H9 (cell line): ENCODE results near the gene PWWP2B. TPM values are rescaled to one million over a fixed set of nuclear protein-coding genes. Genes with fewer than 3 reads are reported as not detected.

Source experiments
- DNase-seq: peaks from one replicate; pipeline ENCODE4 v3.0.0-alpha.2; 2017
- H2AFZ ChIP-seq: one replicate; pipeline ENCODE4 v1.6.1; 2013; ENCODE audit warnings: mild to moderate bottlenecking, low read length, control low read depth, moderate library complexity
- H2AK5ac ChIP-seq: 2 replicates; pipeline ENCODE4 v1.6.1; 2013; ENCODE audit warnings: low read length, control low read depth, mixed read lengths; ENCODE audit not compliant: insufficient read length
- H2BK120ac ChIP-seq: one replicate; pipeline ENCODE4 v1.6.1; 2013; ENCODE audit warnings: low read depth, mild to moderate bottlenecking, low read length, control low read depth, inconsistent platforms; ENCODE audit not compliant: poor library complexity, severe bottlenecking
- H2BK12ac ChIP-seq: 2 replicates; pipeline ENCODE4 v1.6.1; 2013; ENCODE audit warnings: low read length, control low read depth, mixed read lengths, low read depth; ENCODE audit not compliant: insufficient read length
- H2BK15ac ChIP-seq: 2 replicates; pipeline ENCODE4 v1.6.1; 2013; ENCODE audit warnings: low read depth, low read length, control low read depth
- H2BK20ac ChIP-seq: one replicate; pipeline ENCODE4 v1.6.1; 2013; ENCODE audit warnings: low read depth, mild to moderate bottlenecking, low read length, control low read depth, inconsistent platforms; ENCODE audit not compliant: poor library complexity, severe bottlenecking
- H2BK5ac ChIP-seq: 2 replicates; pipeline ENCODE4 v1.6.1; 2013; ENCODE audit warnings: low read length, control low read depth, mixed read lengths; ENCODE audit not compliant: insufficient read length
- H3K14ac ChIP-seq: 2 replicates; pipeline ENCODE4 v1.6.1; 2013; ENCODE audit warnings: low read length, control low read depth; ENCODE audit not compliant: insufficient read depth
- H3K18ac ChIP-seq: 2 replicates; pipeline ENCODE4 v1.6.1; 2013; ENCODE audit warnings: low read depth, mild to moderate bottlenecking, mixed read lengths, low read length, control low read depth; ENCODE audit not compliant: insufficient read length
- H3K23ac ChIP-seq: 2 replicates; pipeline ENCODE4 v1.6.1; 2013; ENCODE audit warnings: low read length, control low read depth, mixed read lengths, low read depth; ENCODE audit not compliant: insufficient read length
- H3K23me2 ChIP-seq: 2 replicates; pipeline ENCODE4 v1.6.1; 2013; ENCODE audit warnings: low read depth, mild to moderate bottlenecking, mixed read lengths, low read length, control low read depth; ENCODE audit not compliant: insufficient read length, poor library complexity, severe bottlenecking
- H3K27ac ChIP-seq: 2 replicates; pipeline ENCODE4 v1.5.1; 2013; ENCODE audit warnings: low read length, control low read depth, mixed read lengths, low read depth; ENCODE audit not compliant: insufficient read length
- H3K27me3 ChIP-seq: 2 replicates; pipeline ENCODE4 v1.6.1; 2013; ENCODE audit warnings: low read length, control low read depth, inconsistent platforms; ENCODE audit not compliant: insufficient read depth
- H3K4ac ChIP-seq: 2 replicates; pipeline ENCODE4 v1.6.1; 2013; ENCODE audit warnings: low read depth, mild to moderate bottlenecking, control low read depth, inconsistent platforms, low read length, moderate library complexity
- H3K4me1 ChIP-seq: 2 replicates; pipeline ENCODE4 v1.6.1; 2013; ENCODE audit warnings: low read length, control low read depth, inconsistent platforms; ENCODE audit not compliant: insufficient read depth
- H3K4me2 ChIP-seq: 2 replicates; pipeline ENCODE4 v1.6.1; 2013; ENCODE audit warnings: low read length, control low read depth, mixed read lengths; ENCODE audit not compliant: insufficient read length, insufficient read depth
- H3K56ac ChIP-seq: 2 replicates; pipeline ENCODE4 v1.6.1; 2013; ENCODE audit warnings: low read depth, mild to moderate bottlenecking, mixed read lengths, low read length, control low read depth; ENCODE audit not compliant: insufficient read length
- H3K79me1 ChIP-seq: 2 replicates; pipeline ENCODE4 v1.6.1; 2013; ENCODE audit warnings: low read depth, mild to moderate bottlenecking, moderate library complexity, low read length, control low read depth, inconsistent platforms; ENCODE audit not compliant: insufficient read depth, poor library complexity, severe bottlenecking
- H3K79me2 ChIP-seq: 2 replicates; pipeline ENCODE4 v1.6.1; 2013; ENCODE audit warnings: low read length, control low read depth, inconsistent platforms; ENCODE audit not compliant: insufficient read depth
- H3K9ac ChIP-seq: 2 replicates; pipeline ENCODE4 v1.6.1; 2013; ENCODE audit warnings: low read length, control low read depth, mixed read lengths; ENCODE audit not compliant: insufficient read length; ENCODE audit errors: extremely low read depth
- H3K9me3 ChIP-seq: one replicate; pipeline ENCODE4 v1.6.1; 2013; ENCODE audit warnings: low read depth, low read length, inconsistent platforms; ENCODE audit not compliant: control insufficient read depth
- H3T11ph ChIP-seq: one replicate; pipeline ENCODE4 v1.6.1; 2013; ENCODE audit warnings: mild to moderate bottlenecking, low read length, control low read depth, inconsistent platforms
- H4K20me1 ChIP-seq: one replicate; pipeline ENCODE4 v1.6.1; 2013; ENCODE audit not compliant: control insufficient read depth, insufficient read length, insufficient read depth
- H4K5ac ChIP-seq: 2 replicates; pipeline ENCODE4 v1.6.1; 2013; ENCODE audit warnings: low read depth, mild to moderate bottlenecking, mixed read lengths, low read length, control low read depth; ENCODE audit not compliant: insufficient read length
- H4K8ac ChIP-seq: replicated peaks from 2 replicates; pipeline ENCODE4 v1.6.1; 2013; ENCODE audit warnings: low read length, control low read depth, mixed read lengths, low read depth; ENCODE audit not compliant: insufficient read length
- H4K91ac ChIP-seq: 2 replicates; pipeline ENCODE4 v1.6.1; 2013; ENCODE audit warnings: low read depth, mild to moderate bottlenecking, moderate library complexity, mixed read lengths, low read length, control low read depth; ENCODE audit not compliant: insufficient read length
- H3K27ac Mint-ChIP-seq, 3 experiments: 2 replicates in 2 of 3; 3 replicates in 1 of 3; pipeline ENCODE4 v1.8.0; 2020 to 2021; ENCODE audit warnings: mixed read lengths in 3 of 3, mild to moderate bottlenecking in 1 of 3, moderate library complexity in 1 of 3
- H3K27me3 Mint-ChIP-seq: 2 replicates; pipeline ENCODE4 v1.8.0; 2021; ENCODE audit warnings: low read depth, mild to moderate bottlenecking, moderate library complexity, mixed read lengths
- H3K36me3 Mint-ChIP-seq, 3 experiments: 2 replicates in 2 of 3; 3 replicates in 1 of 3; pipeline ENCODE4 v1.8.0; 2020 to 2021; ENCODE audit warnings: low read depth in 3 of 3, mixed read lengths in 3 of 3; ENCODE audit not compliant: insufficient read depth in 1 of 3
- H3K4me1 Mint-ChIP-seq, 2 experiments: 2 replicates each; pipeline ENCODE4 v1.8.0; 2020; ENCODE audit warnings: mixed read lengths in 2 of 2
- H3K4me3 Mint-ChIP-seq, 2 experiments: 2 replicates in 1 of 2; 3 replicates in 1 of 2; pipeline ENCODE4 v1.8.0; 2020 to 2021; ENCODE audit warnings: mild to moderate bottlenecking in 2 of 2, mixed read lengths in 2 of 2, moderate library complexity in 1 of 2
- H3K9me3 Mint-ChIP-seq, 2 experiments: 2 replicates in 1 of 2; 3 replicates in 1 of 2; pipeline ENCODE4 v1.8.0; 2020; ENCODE audit warnings: mild to moderate bottlenecking in 2 of 2, mixed read lengths in 2 of 2, moderate library complexity in 1 of 2
- CTCF ChIP-seq: fragments of 200-600 bp; sonication (generic); conservative IDR thresholded peaks from 3 replicates; pipeline ENCODE4 v1.8.0; 2021; ENCODE audit warnings: antibody characterized with exemption, mild to moderate bottlenecking
- WGBS: extraction: QIAGEN DNeasy Blood & Tissue Kit; methylation state at CpG from one replicate; pipeline ENCODE4 v1.1.7; 2013; ENCODE audit warnings: missing lambda C conversion rate, low lambda C conversion rate, mixed read lengths; ENCODE audit not compliant: insufficient read length; ENCODE audit errors: extremely low coverage; 5-methylcytosine and 5-hydroxymethylcytosine counted together
- total RNA-seq: library from RNA; stranded (reverse); gene quantifications from 2 replicates; pipeline ENCODE4 v1.2.1, GENCODE V29; 2021

PWWP2B gene
- total RNA-seq, 1 experiment from 2014 or later: 10.0 TPM

- no peak for TF ChIP-seq CTCF
- no peak overlapping the region for H3K4me2 ChIP-seq
- Mint-ChIP-seq H3K36me3 (no peaks in the 10 kb centered on the region; a peak in 1 of 7 replicates), H3K4me1 (peaks cover 12% of the 10 kb centered on the region in 2 experiments), H3K27ac (peak overlapping the region in 1 of 3 experiments; percentile 49; a peak in 1 of 7 replicates), H3K27me3 (peaks cover 3% of the 10 kb centered on the region), H3K9me3 (peaks cover 3 to 4% of the 10 kb centered on the region in 2 experiments; a peak in 3 of 5 replicates), H3K4me3 (no peak overlapping the region)
- no peak overlapping the region for H3K9ac ChIP-seq
- no peaks in the 10 kb centered on the region for H4K20me1 ChIP-seq
- H2BK20ac ChIP-seq: no peak overlapping the region
- no peak overlapping the region for H4K8ac ChIP-seq
- H3T11ph ChIP-seq: no peak overlapping the region
- no peaks in the 10 kb centered on the region for H3K27me3 ChIP-seq
- 100% methylated on average over 4 of the region's 14 CpGs for WGBS
- no peak overlapping the region for H3K14ac ChIP-seq
- H4K91ac ChIP-seq: no peak overlapping the region
- H3K79me2 ChIP-seq: no peaks in the 10 kb centered on the region
- no peak for DNase-seq
- H3K9me3 ChIP-seq: no peaks in the 10 kb centered on the region
- no peak overlapping the region for H3K4ac ChIP-seq
- H3K79me1 ChIP-seq: no peaks in the 10 kb centered on the region
- no peak overlapping the region for H4K5ac ChIP-seq
- no peak overlapping the region for H2BK120ac ChIP-seq
- no peak overlapping the region for H3K23ac ChIP-seq
- H2BK12ac ChIP-seq: no peak overlapping the region
- no peaks in the 10 kb centered on the region for H3K23me2 ChIP-seq
- no peak overlapping the region for H2AFZ ChIP-seq
- H2BK15ac ChIP-seq: no peak overlapping the region
- H3K18ac ChIP-seq: no peak overlapping the region
- H3K27ac ChIP-seq: no peak overlapping the region
- no peak overlapping the region for H2AK5ac ChIP-seq
- no peak overlapping the region for H2BK5ac ChIP-seq
- no peak overlapping the region for H3K56ac ChIP-seq
- H3K4me1 ChIP-seq: no peaks in the 10 kb centered on the region
These were observed 32.4 kb upstream of the PWWP2B start for GRCh38 chr10:132364594-132364970.
